HG03571 (cell line): ENCODE measurements around the gene STXBP2.

ENCODE experiments used
- ATAC-seq: cut with Tn5 transposase; IDR thresholded peaks from one replicate; pipeline ENCODE4 v1.9.1; 2021; ENCODE audit not compliant: unreplicated experiment

Gene STXBP2

GRCh38 chr19:7648265-7649014 lies 11.5 kb downstream of the STXBP2 start:
- no peak for ATAC-seq

DNA sequence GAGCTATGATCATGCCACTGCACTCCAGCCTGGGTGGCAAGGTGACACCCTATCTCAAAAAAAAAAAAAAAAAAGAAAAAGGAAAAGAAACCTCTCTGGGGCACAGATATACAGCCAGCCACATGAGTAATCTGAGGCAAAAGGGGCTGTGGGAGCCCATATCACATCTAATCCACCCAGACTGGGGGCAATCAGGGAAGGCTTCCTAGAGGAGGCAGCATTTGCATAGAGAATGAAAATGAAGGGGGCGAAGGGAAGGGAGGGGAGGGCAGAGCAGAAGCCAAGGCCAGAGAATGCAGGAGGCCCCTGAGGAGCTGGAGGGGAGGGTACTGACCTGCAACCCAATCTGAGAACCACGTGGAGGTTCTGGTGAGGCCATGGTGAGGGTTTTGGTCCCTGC lies 13.2 kb downstream of the STXBP2 start:
- ATAC-seq = no peak

DNA sequence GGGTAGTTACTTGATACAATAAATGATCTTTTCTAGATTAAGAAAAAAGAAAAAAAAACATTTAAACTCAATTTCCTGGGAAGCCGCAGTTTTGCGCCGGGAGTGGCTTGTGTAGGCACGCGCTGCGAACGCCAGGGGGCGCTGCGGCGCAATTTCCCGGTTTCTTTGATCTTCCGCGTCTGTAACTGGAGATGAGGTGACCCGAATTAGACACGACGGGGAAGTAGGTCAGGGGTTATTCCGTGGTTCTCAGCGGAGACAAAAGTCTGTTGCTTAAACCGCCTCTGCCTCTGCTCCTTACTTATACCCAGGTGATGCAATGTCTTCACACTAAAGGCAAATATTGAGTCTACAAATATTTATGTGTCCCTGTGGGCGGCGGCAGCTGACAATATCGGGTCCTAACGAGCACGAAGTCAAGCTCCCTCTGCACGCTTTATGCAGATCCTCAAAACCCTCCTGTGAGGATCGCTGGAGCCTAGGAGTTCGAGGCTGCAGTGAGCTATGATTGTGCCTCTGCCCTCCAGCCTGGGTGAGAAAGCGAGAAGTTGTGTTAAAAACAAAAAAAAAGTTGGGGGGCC lies 15.2 kb downstream of the STXBP2 start:
- ATAC-seq = no peak

DNA sequence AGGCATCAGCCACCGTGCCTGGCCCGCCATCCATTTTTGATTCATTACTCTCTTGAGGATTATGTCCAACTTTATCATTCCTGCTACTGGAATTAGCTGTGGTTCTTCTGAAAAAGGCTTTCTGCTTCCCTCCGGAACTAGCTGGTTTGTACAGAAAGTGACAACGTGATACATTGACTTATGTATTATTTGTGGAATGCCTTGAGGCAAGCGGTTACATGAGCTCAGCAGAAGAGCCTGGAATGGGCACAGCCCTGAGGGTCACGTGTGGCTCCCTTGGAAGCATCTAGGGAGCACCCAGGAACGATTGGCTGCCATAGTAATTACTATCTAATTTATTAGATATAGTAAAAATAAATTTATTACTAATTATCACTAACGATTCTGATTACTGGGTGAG lies 17.5 kb downstream of the STXBP2 start:
- no peak for ATAC-seq

GRCh38 chr19:7655581-7655980 lies 18.7 kb downstream of the STXBP2 start:
- ATAC-seq = no peak

- no peak for ATAC-seq
Observed at GRCh38 chr19:7657131-7657751, 20.3 kb downstream of the STXBP2 start.

- no peak for ATAC-seq
Observed at GRCh38 chr19:7658219-7658686, 21.3 kb downstream of the STXBP2 start.

DNA sequence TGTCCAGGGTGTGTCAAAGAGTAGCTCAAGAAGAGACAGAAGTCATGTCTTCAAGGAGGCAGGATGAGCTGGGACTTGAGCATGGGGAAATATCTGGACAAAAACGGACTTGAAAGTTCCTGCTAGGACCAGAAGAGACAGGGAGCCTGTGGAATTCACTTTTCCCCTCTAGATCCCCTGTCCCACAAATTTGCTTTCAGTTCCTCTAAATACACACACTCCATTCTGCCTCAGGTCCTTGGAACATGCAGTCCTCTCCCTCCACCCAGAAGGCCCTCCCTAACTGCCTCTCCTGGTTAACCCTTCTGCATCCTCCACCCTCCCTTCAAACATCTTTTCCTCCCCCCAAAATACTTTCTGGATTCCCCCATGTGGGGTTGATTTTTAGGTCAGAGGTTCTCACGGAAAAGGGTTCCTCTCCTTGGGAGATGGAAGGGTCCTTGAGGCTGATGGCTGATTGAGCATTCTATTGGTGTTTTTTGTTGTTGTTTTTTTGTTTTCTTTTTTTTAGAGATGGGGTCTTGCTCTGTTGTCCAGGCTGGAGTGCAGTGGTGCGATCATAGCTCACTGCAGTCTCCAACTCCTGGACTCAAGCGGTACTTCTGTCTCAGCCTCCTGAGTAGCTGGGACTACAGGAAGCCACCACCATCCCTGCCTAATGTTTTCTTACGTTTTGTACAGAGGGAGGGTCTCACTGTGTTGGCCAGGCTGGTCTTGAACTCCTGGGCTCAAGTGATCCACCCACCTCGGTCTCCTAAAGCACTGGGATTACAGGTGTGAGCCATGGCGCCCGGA lies 25.0 kb downstream of the STXBP2 start:
- ATAC-seq = no peak

GRCh38 chr19:7662657-7663056 lies 25.7 kb downstream of the STXBP2 start:
- no peak for ATAC-seq

DNA sequence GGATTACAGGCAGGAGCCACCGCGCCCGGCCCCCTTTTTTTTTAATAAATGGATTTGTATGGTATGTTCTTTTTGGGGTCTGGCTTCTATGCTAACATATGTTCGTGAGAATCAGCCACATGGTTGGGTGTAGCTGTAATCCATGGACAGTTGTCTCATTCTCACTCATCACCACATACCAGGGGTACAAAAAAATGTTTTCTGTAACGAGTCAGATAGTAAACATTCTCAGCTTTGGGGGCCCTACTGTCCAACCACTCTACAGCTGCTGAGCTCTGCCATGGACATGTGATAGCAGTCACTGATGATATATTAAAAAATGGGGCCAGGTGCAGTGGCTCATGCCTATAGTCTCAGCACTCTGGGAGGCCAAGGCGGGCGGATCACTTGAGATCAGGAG lies 26.8 kb downstream of the STXBP2 start:
- ATAC-seq = no peak

DNA sequence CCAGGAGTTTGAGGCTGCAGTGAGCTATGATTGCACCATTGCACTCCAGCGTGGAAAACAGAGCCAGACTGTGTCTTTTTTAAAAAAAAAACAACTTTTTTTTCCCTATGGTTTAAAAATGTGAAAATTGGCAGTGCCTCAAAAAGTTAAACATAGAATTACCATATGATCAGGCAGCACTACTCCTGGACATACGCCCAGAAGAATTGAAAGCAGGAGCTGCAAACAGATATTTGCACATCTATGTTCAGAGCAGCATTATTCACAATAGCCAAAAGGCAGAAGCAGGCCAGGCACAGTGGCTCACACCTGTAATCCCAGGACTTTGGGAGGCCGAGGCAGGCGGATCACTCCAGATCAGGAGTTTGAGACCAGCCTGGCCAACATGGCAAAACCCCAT lies 28.2 kb downstream of the STXBP2 start:
- ATAC-seq = no peak

DNA sequence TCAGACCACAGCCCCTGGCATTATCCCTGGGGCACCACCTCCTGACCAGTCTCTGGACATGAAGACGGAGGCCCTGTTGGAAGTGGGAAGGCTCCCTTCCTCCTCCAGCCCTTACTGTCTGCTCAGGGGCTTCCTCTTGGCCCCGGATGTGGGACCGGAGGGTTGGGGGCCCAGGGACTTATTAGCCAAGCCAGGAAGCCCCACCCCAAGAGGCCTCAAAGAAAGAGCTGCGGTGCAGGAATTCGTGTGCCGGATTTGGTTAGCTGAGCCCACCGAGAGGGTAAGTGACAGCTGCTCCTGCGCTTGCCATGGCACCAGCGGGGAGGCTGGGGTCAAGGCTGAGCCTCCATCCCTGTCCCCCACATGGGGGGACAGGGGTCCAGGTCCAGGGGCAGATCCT lies 31.9 kb downstream of the STXBP2 start, which contains the start of gene RETN:
TSS of gene RETN (plus strand) at position 208 of the 400 bp plus-strand sequence. CDS start 278 bp downstream, outside the sequence.
- ATAC-seq = no peak

DNA sequence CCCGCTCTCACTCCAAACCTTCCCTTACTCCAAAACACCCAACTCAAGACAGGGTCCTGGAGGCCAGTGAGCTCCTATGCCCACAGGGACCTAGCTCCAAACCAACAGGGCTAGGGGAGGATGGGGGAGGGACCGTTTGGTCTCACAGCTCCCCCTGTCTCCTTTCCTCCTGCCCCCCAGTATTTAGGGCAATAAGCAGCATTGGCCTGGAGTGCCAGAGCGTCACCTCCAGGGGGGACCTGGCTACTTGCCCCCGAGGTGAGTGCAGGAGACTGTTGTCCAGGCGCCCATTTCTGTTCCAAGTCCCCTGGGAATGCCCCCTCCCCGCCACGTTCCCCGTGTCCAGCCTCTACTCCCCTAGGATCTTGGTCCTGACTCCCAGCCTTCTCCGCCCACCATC lies 32.7 kb downstream of the STXBP2 start:
- ATAC-seq = no peak

GRCh38 chr19:7670150-7670783 lies 33.4 kb downstream of the STXBP2 start:
- ATAC-seq = no peak

DNA sequence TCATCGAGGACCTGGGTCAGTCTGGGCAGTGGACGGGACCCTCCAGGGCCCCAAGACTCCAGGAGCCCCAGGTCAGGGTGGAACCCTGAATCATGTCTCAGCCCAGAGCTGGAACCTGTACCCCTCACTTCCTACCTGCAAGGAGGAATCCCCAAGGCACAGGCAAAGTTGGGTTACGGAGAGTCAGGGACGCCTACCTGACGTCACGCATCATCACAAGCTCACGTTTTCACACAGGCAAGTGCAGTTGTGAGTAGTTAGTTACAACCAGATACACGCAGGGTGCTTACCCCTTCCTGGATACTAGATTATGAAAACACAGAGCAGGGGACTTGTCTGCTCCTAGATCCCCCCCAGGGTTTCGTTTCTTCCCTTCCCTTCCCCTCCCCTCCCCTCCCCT lies 33.9 kb downstream of the STXBP2 start:
- no peak for ATAC-seq

DNA sequence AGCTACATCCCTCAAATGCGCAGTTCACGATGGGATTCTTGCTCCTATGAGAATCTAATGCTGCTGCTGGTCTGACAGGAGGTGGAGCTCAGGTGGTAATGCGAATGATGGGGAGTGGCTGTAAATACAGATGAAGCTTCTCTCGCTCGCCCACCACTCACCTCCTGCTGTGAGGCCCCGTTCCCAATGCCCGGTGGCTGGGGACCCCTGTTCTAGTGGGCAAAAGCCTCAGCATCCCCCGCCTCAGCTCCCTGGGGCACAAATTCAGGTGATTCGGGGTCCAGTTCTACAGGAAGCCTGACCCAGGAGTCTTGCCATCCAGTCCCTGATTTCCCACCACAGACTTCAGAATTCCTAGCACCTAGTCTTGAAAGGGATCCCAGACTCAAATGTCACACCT lies 35.6 kb downstream of the STXBP2 start:
- ATAC-seq = no peak

- no peak for ATAC-seq
Observed at GRCh38 chr19:7674010-7675005, 37.4 kb downstream of the STXBP2 start.

- ATAC-seq = no peak
Observed at GRCh38 chr19:7676376-7676775, 39.5 kb downstream of the STXBP2 start.

DNA sequence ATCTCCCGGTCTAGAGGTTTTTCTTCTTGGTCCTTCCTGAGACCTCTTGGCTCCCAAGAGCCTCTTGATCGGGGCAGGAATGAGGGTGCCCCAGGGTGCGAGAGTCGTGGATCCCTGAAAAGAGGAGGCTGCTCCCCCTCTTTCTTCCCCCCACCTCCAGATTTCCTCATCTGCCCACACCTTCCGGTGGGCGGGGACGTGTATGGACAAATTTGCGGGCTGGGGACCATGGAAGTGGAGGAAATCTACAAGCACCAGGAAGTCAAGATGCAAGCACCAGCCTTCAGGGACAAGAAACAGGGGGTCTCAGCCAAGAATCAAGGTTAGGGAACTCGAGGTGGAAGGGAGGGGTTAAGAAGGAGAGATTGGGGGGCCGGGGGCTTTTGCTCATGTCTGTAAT lies 39.9 kb downstream of the STXBP2 start, which contains the start of gene MCEMP1:
TSS of gene MCEMP1 (plus strand) at position 237 of the 400 bp plus-strand sequence. CDS start at position 268, 31 bp downstream.
- no peak for ATAC-seq
